ENCODE measurements around the gene SKI. TPM values are rescaled to one million over a fixed set of nuclear protein-coding genes. Genes with fewer than 3 reads are reported as not detected.

Gene SKI
- total and polyA plus RNA-seq, 5 donors, result 35.6 to 83.1 (median 65.3) TPM

DNA sequence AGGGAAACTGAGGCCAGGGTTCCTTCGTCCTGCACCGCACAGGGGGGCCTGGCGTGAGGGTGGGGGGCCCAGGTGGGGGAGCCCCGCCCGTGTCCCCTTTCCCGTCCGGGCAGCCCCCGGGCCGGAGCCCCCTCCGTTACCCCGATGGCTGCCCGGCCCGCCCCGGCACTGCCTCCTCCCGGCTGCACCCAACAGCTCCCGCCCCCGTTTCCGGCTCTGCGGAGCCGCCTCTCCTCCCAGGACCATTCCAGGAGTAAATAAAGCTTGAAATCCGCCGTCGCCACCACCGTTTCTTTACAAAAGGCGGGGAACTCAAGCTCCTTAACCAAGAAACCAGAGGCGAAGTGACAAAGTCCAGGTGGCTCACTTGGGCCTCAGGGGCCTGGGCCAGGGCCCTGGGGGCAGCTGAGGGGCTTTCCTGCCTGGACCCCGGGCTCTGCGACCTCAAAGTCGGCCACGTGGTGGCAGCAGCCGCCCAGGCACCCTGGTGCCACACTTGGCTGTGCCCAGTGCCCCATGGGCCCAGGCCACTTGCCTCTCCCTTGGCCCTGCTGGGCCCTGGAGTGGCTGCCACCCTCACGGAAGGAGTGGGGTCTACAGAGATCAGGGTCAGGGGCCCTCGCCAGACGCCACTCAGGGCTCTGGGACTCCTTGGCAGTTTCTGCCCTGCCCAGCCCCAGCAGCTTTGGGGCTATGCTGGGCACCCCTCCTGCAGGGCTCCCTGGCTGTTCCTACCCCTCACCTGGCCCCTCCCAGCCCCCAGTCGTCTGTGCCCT is 33.0 kb upstream of the SKI start:
- Histone ChIP-seq H3K4me1 (ENCODE audit: control insufficient read depth, insufficient read depth, low read length) (peaks cover 3% of the 10 kb centered on the region), H3K4me3 (ENCODE audit: low read length) (peak overlapping the region; percentile 71), H3K27ac (ENCODE audit: low read length) (peak overlapping the region; percentile 87), H3K9me3 (ENCODE audit: control insufficient read depth, low read length) (no peaks in the 10 kb centered on the region), H3K27me3 (ENCODE audit: control insufficient read depth, insufficient read depth) (no peaks in the 10 kb centered on the region)
- ATAC-seq (peak; percentile 80), DNase-seq (peak; percentile 92 to 97 (median 96))
- 2% methylated on average over 35 of the region's 35 CpGs for WGBS
- intact Hi-C loops (cut with DNase I), result loop anchor here in 3 of 4 donors (2.0 to 10.0 kb wide), 3 partner anchors 120 to 188 kb away; no protein-coding TSS in a partner anchor

DNA sequence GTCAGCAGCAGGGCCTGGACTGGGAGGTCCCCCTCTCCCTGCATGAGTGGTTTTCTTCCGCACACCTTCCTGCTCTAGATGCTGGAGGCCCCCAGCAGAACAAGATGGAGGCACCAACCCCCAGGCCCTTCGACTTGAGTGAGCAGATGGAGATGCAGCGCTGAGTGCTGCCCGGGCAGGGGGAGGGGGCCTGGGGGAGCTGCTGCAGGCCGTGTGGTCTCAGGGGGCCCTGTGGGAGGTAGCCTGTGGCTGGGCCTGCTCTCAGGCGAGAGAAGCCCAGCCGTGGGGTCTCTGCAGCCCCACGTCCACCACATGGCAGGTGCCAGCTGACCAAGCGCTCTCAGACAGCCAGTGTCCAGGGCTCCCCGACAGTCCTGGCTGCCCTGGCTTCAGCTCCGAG is 32.3 kb upstream of the SKI start:
- intact Hi-C loops (cut with DNase I), result loop anchor here (2.0 to 10.0 kb wide), 3 partner anchors 119 to 187 kb away; no protein-coding TSS in a partner anchor
- Histone ChIP-seq H3K4me1 (ENCODE audit: control insufficient read depth, insufficient read depth, low read length) (peaks cover under 1% of the 10 kb centered on the region), H3K27ac (ENCODE audit: low read length) (no peak overlapping the region), H3K4me3 (ENCODE audit: low read length) (no peak overlapping the region), H3K9me3 (ENCODE audit: control insufficient read depth, low read length) (no peaks in the 10 kb centered on the region), H3K27me3 (ENCODE audit: control insufficient read depth, insufficient read depth) (no peaks in the 10 kb centered on the region)
- no peak for ATAC-seq
- WGBS, result 70% methylated on average over 11 of the region's 11 CpGs
- DNase-seq, result no peak

DNA sequence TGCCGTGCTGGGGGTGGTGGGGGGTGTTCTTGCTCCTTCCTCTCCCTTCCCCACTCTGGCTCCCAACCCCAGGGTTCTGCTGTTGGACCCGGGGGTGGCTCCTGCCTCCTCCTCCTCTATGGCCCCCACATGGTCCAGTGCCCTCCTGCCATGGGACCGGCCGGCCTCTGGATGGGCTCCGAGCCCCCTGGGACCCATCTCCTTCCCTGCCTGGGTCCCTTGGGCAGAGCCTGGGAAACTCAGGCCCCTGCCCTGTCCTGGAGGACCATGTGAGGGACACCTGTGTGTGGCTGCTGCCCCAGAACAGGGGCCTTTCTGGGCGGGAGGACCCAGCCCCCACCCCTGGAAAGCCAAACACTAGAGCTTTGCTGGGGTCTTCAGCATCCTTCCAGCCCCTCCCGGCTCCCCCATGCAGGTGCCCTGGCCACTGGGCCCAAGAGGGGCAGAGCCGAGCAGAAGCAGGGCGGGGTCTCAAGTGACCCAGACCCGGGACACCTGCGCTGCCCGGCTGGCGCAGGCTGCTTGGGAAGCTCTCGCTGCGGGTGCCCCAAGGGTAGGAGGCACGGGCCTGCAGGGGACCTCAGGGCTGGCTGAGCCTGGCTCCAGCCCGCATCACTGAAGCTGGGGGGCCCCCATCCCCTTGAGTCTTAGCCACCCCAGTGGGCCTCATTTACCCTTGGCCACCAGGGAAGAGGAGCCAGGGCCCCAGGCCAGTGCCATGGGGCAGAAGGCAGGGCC is 31.0 kb upstream of the SKI start:
- Histone ChIP-seq H3K27me3 (ENCODE audit: control insufficient read depth, insufficient read depth) (no peaks in the 10 kb centered on the region), H3K27ac (ENCODE audit: low read length) (no peak overlapping the region), H3K4me1 (ENCODE audit: control insufficient read depth, insufficient read depth, low read length) (no peaks in the 10 kb centered on the region), H3K4me3 (ENCODE audit: low read length) (no peak overlapping the region), H3K9me3 (ENCODE audit: control insufficient read depth, low read length) (no peaks in the 10 kb centered on the region)
- intact Hi-C loops (cut with DNase I), result loop anchor here in 2 of 4 donors (2.0 to 10.0 kb wide), 2 partner anchors 118 to 186 kb away; no protein-coding TSS in a partner anchor
- 86% methylated on average over 17 of the region's 17 CpGs for WGBS
- ATAC-seq (no peak), DNase-seq (peak in 1 of 3 donors; percentile 63)

DNA sequence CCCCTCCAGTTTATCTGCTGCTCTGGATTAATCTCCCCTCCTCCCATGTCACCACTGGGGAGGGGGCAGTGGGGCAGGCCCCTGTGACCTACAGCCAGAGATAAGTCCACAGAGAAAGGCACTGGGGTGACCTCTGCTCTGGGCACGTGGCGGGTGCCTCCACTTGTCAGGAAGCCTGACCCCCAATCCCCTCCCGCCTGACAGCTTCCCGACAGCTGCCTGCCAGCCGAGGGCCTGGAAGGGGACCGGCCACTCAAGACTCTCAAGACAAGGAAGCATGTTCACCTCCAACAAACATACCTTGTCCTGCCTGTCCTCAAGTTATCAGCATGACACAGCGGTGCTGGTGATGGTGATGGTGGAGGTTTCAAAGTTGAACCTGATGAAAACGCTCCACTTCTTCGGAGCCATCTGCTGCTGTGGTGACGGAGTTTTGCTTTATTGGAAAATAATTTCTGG is 30.4 kb upstream of the SKI start:
- no peaks in the 10 kb centered on the region for H3K9me3 ChIP-seq (ENCODE audit: control insufficient read depth, low read length)
- DNase-seq (no peak), ATAC-seq (no peak)
- no peaks in the 10 kb centered on the region for H3K27me3 ChIP-seq (ENCODE audit: control insufficient read depth, insufficient read depth)
- intact Hi-C loops (cut with DNase I), result loop anchor here in 2 of 4 donors (2.0 to 10.0 kb wide), 2 partner anchors 117 to 185 kb away; no protein-coding TSS in a partner anchor
- 75% methylated on average over 10 of the region's 10 CpGs for whole genome bisulfite sequencing
- no peak overlapping the region for H3K4me3 ChIP-seq (ENCODE audit: low read length)
- no peak overlapping the region for H3K27ac ChIP-seq (ENCODE audit: low read length)
- H3K4me1 ChIP-seq (ENCODE audit: control insufficient read depth, insufficient read depth, low read length), result no peaks in the 10 kb centered on the region

DNA sequence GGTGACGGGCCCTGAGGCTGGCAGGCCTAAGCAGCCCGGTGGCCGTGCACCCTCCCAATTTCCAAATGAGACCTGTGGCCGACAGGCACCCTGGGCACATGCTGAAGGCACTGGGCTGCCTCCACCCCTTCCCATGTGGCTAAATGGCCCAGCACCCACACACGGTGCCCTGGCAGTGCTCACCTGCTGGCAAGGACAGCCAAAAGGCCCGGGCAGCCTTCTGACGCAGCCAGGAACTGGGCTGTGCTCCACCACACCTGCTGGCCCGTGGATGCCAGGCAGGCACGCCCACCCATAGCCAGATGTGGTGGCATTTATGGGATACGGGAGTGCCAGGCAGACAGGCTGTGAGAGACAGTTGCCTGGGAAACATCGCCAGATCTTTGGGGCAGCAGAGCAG is 29.5 kb upstream of the SKI start:
- H3K4me1 ChIP-seq (ENCODE audit: control insufficient read depth, insufficient read depth, low read length), result no peaks in the 10 kb centered on the region

DNA sequence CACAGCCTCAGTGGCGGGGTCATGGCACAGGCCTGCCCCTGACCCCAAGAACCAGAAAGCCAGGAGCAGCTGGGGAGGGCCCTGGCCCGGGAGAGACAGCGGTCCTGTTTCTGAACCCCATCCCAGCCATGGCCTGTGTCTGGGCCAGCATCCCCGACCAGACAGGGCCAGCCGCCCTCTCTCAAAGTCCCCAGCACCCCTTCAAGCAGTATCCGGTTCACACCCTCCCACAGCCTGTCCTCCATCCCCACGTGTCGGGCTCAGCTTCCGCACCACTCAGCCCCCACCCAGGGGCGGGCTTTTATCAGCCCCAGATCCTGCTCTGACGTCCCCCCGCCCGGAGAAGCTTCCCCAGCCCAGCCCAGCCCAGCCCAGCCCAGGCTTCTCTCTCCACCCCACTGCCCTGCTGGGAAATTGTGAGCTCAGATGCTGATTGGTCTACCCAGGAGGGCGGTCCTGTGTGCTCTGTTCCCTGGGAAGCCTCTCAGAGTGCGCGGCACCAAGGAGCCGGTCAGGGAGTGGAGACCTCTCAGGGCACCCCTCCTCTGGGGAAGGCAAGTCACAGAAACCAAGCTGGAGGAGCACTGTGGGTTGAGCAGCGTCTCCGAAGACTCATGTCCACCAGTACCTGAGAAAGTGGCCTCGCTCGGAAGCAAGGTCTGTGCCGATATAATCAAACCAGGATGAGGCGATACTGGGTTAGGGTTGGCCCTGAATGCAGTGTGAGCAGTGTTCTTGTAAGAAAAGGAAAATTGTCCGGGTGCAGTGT is 28.9 kb upstream of the SKI start:
- Histone ChIP-seq H3K9me3 (ENCODE audit: control insufficient read depth, low read length) (no peaks in the 10 kb centered on the region), H3K27me3 (ENCODE audit: control insufficient read depth, insufficient read depth) (no peaks in the 10 kb centered on the region), H3K4me3 (ENCODE audit: low read length) (peak overlapping the region; percentile 49), H3K4me1 (ENCODE audit: control insufficient read depth, insufficient read depth, low read length) (peaks cover 4% of the 10 kb centered on the region), H3K27ac (ENCODE audit: low read length) (peak overlapping the region; percentile 96)
- intact Hi-C loops (cut with DNase I), result loop anchor here in 1 of 4 donors (10.0 kb wide), 1 partner anchor 116 kb away; no protein-coding TSS in a partner anchor
- DNase-seq, result peak; percentile 94 to 97 (median 97)
- WGBS, result 10% methylated on average over 24 of the region's 24 CpGs
- ATAC-seq, result peak; percentile 87 to 88

More for the DNA sequence above, 29.5 kb upstream of the SKI start:
- WGBS, result 80% methylated on average over 11 of the region's 11 CpGs
- no peaks in the 10 kb centered on the region for H3K27me3 ChIP-seq (ENCODE audit: control insufficient read depth, insufficient read depth)
- H3K27ac ChIP-seq (ENCODE audit: low read length), result peak overlapping the region; percentile 37
- ATAC-seq (no peak), DNase-seq (peak in 1 of 3 donors; percentile 73)
- no peaks in the 10 kb centered on the region for H3K9me3 ChIP-seq (ENCODE audit: control insufficient read depth, low read length)
- intact Hi-C loops (cut with DNase I), result loop anchor here in 1 of 4 donors (10.0 kb wide), 1 partner anchor 116 kb away; no protein-coding TSS in a partner anchor
- H3K4me3 ChIP-seq (ENCODE audit: low read length), result no peak overlapping the region

DNA sequence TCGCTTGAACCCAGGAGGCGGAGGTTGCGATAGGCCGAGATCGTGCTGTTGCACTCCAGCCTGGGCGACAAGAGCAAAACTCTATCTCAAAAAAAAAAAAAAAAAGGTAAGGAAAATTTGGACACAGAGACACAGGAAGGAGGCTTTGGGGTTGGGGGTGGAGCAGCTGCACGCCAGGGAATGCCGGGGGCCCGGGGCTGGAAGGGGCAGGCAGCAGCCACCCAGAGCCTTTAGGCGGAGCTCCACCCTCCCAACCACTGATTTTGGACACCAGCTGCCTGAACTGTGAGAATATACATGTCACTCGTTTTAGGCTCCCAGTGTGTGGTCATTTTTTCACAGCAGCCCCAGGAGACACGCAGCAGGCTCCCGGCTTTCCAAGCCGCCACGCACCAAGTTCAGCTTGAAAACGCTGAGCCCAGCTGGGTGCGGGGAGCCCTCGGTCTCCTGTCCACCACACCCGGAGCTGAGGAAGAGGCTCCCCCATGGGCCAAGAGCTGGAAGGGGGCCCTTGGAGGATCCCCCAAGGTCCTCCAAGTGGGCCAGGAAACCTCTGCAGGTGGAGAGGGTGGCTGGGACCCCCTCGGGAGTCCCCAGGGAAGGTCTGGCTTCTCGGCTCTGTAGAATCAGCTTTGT is 27.7 kb upstream of the SKI start:
- intact Hi-C loops (cut with DNase I), result no loop called here
- Histone ChIP-seq H3K4me1 (ENCODE audit: control insufficient read depth, insufficient read depth, low read length) (peaks cover 4% of the 10 kb centered on the region), H3K27me3 (ENCODE audit: control insufficient read depth, insufficient read depth) (no peaks in the 10 kb centered on the region), H3K4me3 (ENCODE audit: low read length) (no peak overlapping the region), H3K27ac (ENCODE audit: low read length) (no peak overlapping the region), H3K9me3 (ENCODE audit: control insufficient read depth, low read length) (no peaks in the 10 kb centered on the region)
- ATAC-seq, result no peak
- DNase-seq, result no peak
- 76% methylated on average over 21 of the region's 21 CpGs for WGBS

DNA sequence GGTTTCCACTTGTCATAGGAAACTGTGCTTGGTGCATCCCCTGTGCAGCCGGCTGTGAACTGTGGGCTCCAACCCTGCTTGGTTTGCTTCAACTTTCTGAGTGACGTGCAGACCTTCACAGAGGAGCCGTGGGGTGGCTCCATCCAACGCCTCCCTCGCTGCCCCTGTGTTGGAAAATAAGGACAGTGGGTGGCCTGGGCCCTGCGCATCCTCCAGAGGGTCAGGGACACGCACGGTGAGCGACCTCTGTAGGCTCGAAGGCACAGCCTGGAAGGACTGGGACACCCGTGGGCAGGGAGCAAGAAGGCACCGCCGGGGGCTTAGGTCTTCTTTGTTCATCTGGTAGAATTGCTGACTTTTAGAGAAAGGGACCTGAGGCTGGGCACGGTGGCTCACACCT is 27.1 kb upstream of the SKI start:
- DNase-seq, result no peak
- Histone ChIP-seq H3K27me3 (ENCODE audit: control insufficient read depth, insufficient read depth) (no peaks in the 10 kb centered on the region), H3K4me3 (ENCODE audit: low read length) (no peak overlapping the region), H3K4me1 (ENCODE audit: control insufficient read depth, insufficient read depth, low read length) (peaks cover 8% of the 10 kb centered on the region), H3K9me3 (ENCODE audit: control insufficient read depth, low read length) (no peaks in the 10 kb centered on the region), H3K27ac (ENCODE audit: low read length) (no peak overlapping the region)
- WGBS, result 94% methylated on average over 14 of the region's 14 CpGs
- intact Hi-C loops (cut with DNase I), result no loop called here
- ATAC-seq, result no peak

DNA sequence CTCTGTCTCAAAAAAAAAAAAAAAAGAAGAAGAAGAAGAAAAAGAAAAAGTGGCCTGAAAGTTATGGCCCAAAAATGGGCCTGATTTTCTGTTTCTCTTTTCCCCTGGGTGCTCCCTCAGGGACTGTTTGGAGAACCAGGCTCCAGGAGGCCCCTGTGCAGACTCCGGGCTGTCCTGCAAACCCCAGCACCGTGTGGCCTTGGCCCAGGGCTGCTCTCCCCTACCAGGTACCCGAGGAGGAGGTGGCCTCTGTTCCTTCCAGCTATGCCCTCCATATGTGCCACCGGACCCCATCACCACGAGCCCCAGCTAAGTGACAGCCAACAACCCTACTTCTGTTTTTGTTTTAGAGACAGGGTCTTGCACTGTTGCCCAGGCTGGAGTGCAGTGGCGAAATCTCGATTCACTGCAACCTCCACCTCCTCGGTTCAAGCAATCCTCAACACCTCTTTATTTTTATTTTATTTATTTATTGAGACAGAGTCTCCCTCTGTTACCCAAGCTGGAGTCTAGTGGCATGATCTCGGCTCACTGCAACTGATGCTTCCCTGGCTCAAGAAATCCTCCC is 26.0 kb upstream of the SKI start:
- H3K4me3 ChIP-seq (ENCODE audit: low read length), result no peak overlapping the region
- H3K9me3 ChIP-seq (ENCODE audit: control insufficient read depth, low read length), result no peaks in the 10 kb centered on the region
- intact Hi-C loops (cut with DNase I), result no loop called here
- ATAC-seq (no peak), DNase-seq (no peak)
- H3K27ac ChIP-seq (ENCODE audit: low read length), result no peak overlapping the region
- WGBS, result 91% methylated on average over 9 of the region's 9 CpGs
- peaks cover 8% of the 10 kb centered on the region for H3K4me1 ChIP-seq (ENCODE audit: control insufficient read depth, insufficient read depth, low read length)
- H3K27me3 ChIP-seq (ENCODE audit: control insufficient read depth, insufficient read depth), result no peaks in the 10 kb centered on the region

Data from right cardiac atrium (tissue), 5 donors.